ENCODE results near the gene TOM1L1.

The TOM1L1 gene

GRCh38 chr17:54968262-54968987 lies 67.8 kb downstream of the TOM1L1 start, which contains the start of the genes COX11 and STXBP4 (continued):
- TF ChIP-seq ZNF394 (tag by site-specific recombination; IDR thresholded peaks at IDR 0.05; ENCODE audit: borderline replicate concordance): 0 out of 2 replicates have a peak, but pooled peaks have one; percentile 13
- TF ChIP-seq ZFP3 (tag by site-specific recombination; IDR thresholded peaks at IDR 0.05; ENCODE audit: low read depth): no peak
- TF ChIP-seq, protein P1, sequence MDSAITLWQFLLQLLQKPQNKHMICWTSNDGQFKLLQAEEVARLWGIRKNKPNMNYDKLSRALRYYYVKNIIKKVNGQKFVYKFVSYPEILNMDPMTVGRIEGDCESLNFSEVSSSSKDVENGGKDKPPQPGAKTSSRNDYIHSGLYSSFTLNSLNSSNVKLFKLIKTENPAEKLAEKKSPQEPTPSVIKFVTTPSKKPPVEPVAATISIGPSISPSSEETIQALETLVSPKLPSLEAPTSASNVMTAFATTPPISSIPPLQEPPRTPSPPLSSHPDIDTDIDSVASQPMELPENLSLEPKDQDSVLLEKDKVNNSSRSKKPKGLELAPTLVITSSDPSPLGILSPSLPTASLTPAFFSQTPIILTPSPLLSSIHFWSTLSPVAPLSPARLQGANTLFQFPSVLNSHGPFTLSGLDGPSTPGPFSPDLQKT (IDR thresholded peaks at IDR 0.05; ENCODE audit: borderline replicate concordance, low read depth, low read length): no peak
- TF ChIP-seq EGR2 (tag by site-specific recombination; IDR thresholded peaks at IDR 0.05; ENCODE audit: low read depth): peak; percentile 31
- TF ChIP-seq YY2 (tag by site-specific recombination; IDR thresholded peaks at IDR 0.05): no peak
- 0 out of 2 replicates have a peak, but pooled peaks have one; percentile 13 for TF ChIP-seq ZNF2 (tag by site-specific recombination; IDR thresholded peaks at IDR 0.05)
- no peak for TF ChIP-seq ATF2 (tag by site-specific recombination; IDR thresholded peaks at IDR 0.05; ENCODE audit: low read depth)
- TF ChIP-seq AEBP2 (tag by site-specific recombination; IDR thresholded peaks at IDR 0.05; ENCODE audit: borderline replicate concordance): no peak
- TF ChIP-seq, protein P2, sequence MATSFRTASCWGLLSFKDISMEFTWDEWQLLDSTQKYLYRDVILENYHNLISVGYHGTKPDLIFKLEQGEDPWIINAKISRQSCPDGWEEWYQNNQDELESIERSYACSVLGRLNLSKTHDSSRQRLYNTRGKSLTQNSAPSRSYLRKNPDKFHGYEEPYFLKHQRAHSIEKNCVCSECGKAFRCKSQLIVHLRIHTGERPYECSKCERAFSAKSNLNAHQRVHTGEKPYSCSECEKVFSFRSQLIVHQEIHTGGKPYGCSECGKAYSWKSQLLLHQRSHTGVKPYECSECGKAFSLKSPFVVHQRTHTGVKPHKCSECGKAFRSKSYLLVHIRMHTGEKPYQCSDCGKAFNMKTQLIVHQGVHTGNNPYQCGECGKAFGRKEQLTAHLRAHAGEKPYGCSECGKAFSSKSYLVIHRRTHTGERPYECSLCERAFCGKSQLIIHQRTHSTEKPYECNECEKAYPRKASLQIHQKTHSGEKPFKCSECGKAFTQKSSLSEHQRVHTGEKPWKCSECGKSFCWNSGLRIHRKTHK (tag by site-specific recombination; IDR thresholded peaks at IDR 0.05): no peak
- TF ChIP-seq SCRT2 (tag by site-specific recombination; IDR thresholded peaks at IDR 0.05): peak; percentile 99
- TF ChIP-seq, protein P3, sequence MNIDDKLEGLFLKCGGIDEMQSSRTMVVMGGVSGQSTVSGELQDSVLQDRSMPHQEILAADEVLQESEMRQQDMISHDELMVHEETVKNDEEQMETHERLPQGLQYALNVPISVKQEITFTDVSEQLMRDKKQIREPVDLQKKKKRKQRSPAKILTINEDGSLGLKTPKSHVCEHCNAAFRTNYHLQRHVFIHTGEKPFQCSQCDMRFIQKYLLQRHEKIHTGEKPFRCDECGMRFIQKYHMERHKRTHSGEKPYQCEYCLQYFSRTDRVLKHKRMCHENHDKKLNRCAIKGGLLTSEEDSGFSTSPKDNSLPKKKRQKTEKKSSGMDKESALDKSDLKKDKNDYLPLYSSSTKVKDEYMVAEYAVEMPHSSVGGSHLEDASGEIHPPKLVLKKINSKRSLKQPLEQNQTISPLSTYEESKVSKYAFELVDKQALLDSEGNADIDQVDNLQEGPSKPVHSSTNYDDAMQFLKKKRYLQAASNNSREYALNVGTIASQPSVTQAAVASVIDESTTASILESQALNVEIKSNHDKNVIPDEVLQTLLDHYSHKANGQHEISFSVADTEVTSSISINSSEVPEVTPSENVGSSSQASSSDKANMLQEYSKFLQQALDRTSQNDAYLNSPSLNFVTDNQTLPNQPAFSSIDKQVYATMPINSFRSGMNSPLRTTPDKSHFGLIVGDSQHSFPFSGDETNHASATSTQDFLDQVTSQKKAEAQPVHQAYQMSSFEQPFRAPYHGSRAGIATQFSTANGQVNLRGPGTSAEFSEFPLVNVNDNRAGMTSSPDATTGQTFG (tag by site-specific recombination; IDR thresholded peaks at IDR 0.05; ENCODE audit: borderline replicate concordance): no peak
- TF ChIP-seq ZNF701 (tag by site-specific recombination; IDR thresholded peaks at IDR 0.05): no peak
- TF ChIP-seq ZNF366 (tag by site-specific recombination; conservative IDR thresholded peaks at IDR 0.05): no peak
- TF ChIP-seq OSR2 (tag by site-specific recombination; IDR thresholded peaks at IDR 0.05): peak; percentile 60
- TF ChIP-seq ZNF112 (tag by site-specific recombination; IDR thresholded peaks at IDR 0.05): no peak
- no peak for TF ChIP-seq PBX3 (CRISPR knock-in tag; IDR thresholded peaks at IDR 0.05)
- TF ChIP-seq ZNF138 (tag by site-specific recombination; IDR thresholded peaks at IDR 0.05; ENCODE audit: borderline replicate concordance): no peak
- no peak for TF ChIP-seq ZNF621 (tag by site-specific recombination; IDR thresholded peaks at IDR 0.05)
- TF ChIP-seq ZNF513 (tag by site-specific recombination; IDR thresholded peaks at IDR 0.05): no peak
- TF ChIP-seq ZNF433 (tag by site-specific recombination; IDR thresholded peaks at IDR 0.05; ENCODE audit: low read depth): no peak
- TF ChIP-seq ZNF843 (tag by site-specific recombination; IDR thresholded peaks at IDR 0.05): no peak
- TF ChIP-seq ZBTB21 (tag by site-specific recombination; IDR thresholded peaks at IDR 0.05): no peak
- TF ChIP-seq ZNF350 (tag by site-specific recombination; IDR thresholded peaks at IDR 0.05): no peak
- TF ChIP-seq ZNF560 (tag by site-specific recombination; IDR thresholded peaks at IDR 0.05; ENCODE audit: borderline replicate concordance): no peak
- no peak for TF ChIP-seq ZNF639 (tag by site-specific recombination; IDR thresholded peaks at IDR 0.05)
- no peak for TF ChIP-seq ZNF302 (tag by site-specific recombination; IDR thresholded peaks at IDR 0.05; ENCODE audit: low read depth)
- peak; percentile 73 for TF ChIP-seq SP2 (tag by site-specific recombination; IDR thresholded peaks at IDR 0.05)
